IMR-90 (cell line): Measurements from ENCODE around the gene PARP1. TPM values are rescaled to one million over a fixed set of nuclear protein-coding genes. Genes with fewer than 3 reads are reported as not detected.

ENCODE experiments used
- ATAC-seq: fragments of 200-7000 bp; cut with Tn5 transposase; 2 replicates; pipeline ENCODE4 v1.9.1; 2020; ENCODE audit warnings: low read depth, mild to moderate bottlenecking, moderate library complexity
- BruUV-seq: library from RNA; stranded (reverse); fragments of 400-500 nt; replicated peaks from 2 replicates; lab custom pipeline; 2021; lab: Mats Ljungman, UMichigan
- CTCF ChIA-PET: fragments of 300-600 bp; formaldehyde crosslinking; extraction: SDS; loops from one replicate; lab custom pipeline; 2021; ENCODE audit warnings: antibody characterized with exemption; lab: Yijun Ruan, JAX
- POLR2A ChIA-PET: fragments of 300-600 bp; sonication (Branson Sonifier 250); formaldehyde crosslinking; loops from one replicate; lab custom pipeline; 2022; ENCODE audit warnings: antibody characterized with exemption; ENCODE audit not compliant: unreplicated experiment; lab: Charles Lee
- DNase-seq: peaks from one replicate; pipeline ENCODE4 v3.0.0; 2013
- H2AFZ ChIP-seq: replicated peaks from 2 replicates; pipeline ENCODE3; 2013; ENCODE audit warnings: low read length, mild to moderate bottlenecking; ENCODE audit not compliant: poor library complexity
- H2AK5ac ChIP-seq: 2 replicates; pipeline ENCODE4 v1.6.1; 2013; ENCODE audit warnings: low read depth, low read length, inconsistent platforms
- H2AK9ac ChIP-seq: replicated peaks from 2 replicates; pipeline ENCODE3; 2013; ENCODE audit warnings: mild to moderate bottlenecking, low read depth, low read length, moderate library complexity; ENCODE audit not compliant: poor library complexity
- H2BK120ac ChIP-seq: 2 replicates; pipeline ENCODE4 v1.6.1; 2013; ENCODE audit warnings: low read depth, low read length, inconsistent platforms
- H2BK15ac ChIP-seq: 3 replicates; pipeline ENCODE4 v1.6.1; 2013; ENCODE audit warnings: low read depth, low read length, inconsistent platforms
- H2BK20ac ChIP-seq: 2 replicates; pipeline ENCODE4 v1.6.1; 2013; ENCODE audit warnings: low read depth, mild to moderate bottlenecking, inconsistent platforms, low read length, moderate library complexity
- H2BK5ac ChIP-seq: 2 replicates; pipeline ENCODE4 v1.6.1; 2013; ENCODE audit warnings: mild to moderate bottlenecking, low read depth, low read length, inconsistent platforms; ENCODE audit not compliant: poor library complexity, severe bottlenecking
- H3K14ac ChIP-seq: replicated peaks from 2 replicates; pipeline ENCODE4 v1.6.1; 2013; ENCODE audit warnings: low read depth, low read length, inconsistent platforms
- H3K18ac ChIP-seq: 2 replicates; pipeline ENCODE4 v1.6.1; 2013; ENCODE audit warnings: low read depth, low read length, control low read depth
- H3K23ac ChIP-seq: 2 replicates; pipeline ENCODE4 v1.6.1; 2013; ENCODE audit warnings: low read depth, low read length, inconsistent platforms
- H3K27ac ChIP-seq: 2 replicates; pipeline ENCODE4 v1.5.1; 2013; ENCODE audit warnings: mild to moderate bottlenecking, control low read depth, low read length; ENCODE audit not compliant: insufficient read depth
- H3K27me3 ChIP-seq: 2 replicates; pipeline ENCODE4 v1.6.1; 2013; ENCODE audit warnings: low read length; ENCODE audit not compliant: control insufficient read depth, insufficient read depth
- H3K36me3 ChIP-seq: 2 replicates; pipeline ENCODE4 v1.6.1; 2013; ENCODE audit warnings: low read length, mixed read lengths; ENCODE audit not compliant: control insufficient read depth, insufficient read depth
- H3K4ac ChIP-seq: 2 replicates; pipeline ENCODE4 v1.6.1; 2013; ENCODE audit warnings: low read depth, low read length, inconsistent platforms
- H3K4me1 ChIP-seq: 2 replicates; pipeline ENCODE4 v1.6.1; 2013; ENCODE audit warnings: low read length, mixed read lengths; ENCODE audit not compliant: control insufficient read depth, insufficient read depth
- H3K4me2 ChIP-seq: 2 replicates; pipeline ENCODE4 v1.6.1; 2013; ENCODE audit warnings: low read depth, mild to moderate bottlenecking, control low read depth, low read length, moderate library complexity
- H3K4me3 ChIP-seq: 2 replicates; pipeline ENCODE4 v1.5.1; 2013; ENCODE audit warnings: low read depth, mild to moderate bottlenecking, control low read depth, low read length, moderate library complexity; ENCODE audit not compliant: insufficient read depth
- H3K56ac ChIP-seq: 2 replicates; pipeline ENCODE4 v1.6.1; 2013; ENCODE audit warnings: low read length, inconsistent platforms; ENCODE audit not compliant: insufficient read depth; ENCODE audit errors: extremely low read depth
- H3K79me1 ChIP-seq, 2 experiments: 2 replicates each; pipeline ENCODE4 v1.6.1; 2013; ENCODE audit warnings: low read length in 2 of 2, inconsistent platforms in 1 of 2, low read depth in 1 of 2
- H3K9ac ChIP-seq: 2 replicates; pipeline ENCODE4 v1.6.1; 2013; ENCODE audit warnings: low read depth, low read length, control low read depth
- H3K9me1 ChIP-seq: 2 replicates; pipeline ENCODE4 v1.6.1; 2013; ENCODE audit warnings: low read length, inconsistent platforms; ENCODE audit not compliant: insufficient read depth
- H3K9me3 ChIP-seq: 2 replicates; pipeline ENCODE4 v1.6.1; 2013; ENCODE audit warnings: low read length; ENCODE audit not compliant: control insufficient read depth, insufficient read depth
- H4K20me1 ChIP-seq: 2 replicates; pipeline ENCODE4 v1.6.1; 2013; ENCODE audit warnings: low read length, inconsistent platforms; ENCODE audit not compliant: insufficient read depth
- H4K5ac ChIP-seq: 2 replicates; pipeline ENCODE4 v1.6.1; 2013; ENCODE audit warnings: mild to moderate bottlenecking, low read depth, low read length, control low read depth
- H4K8ac ChIP-seq, 2 experiments: 2 replicates each; pipeline ENCODE4 v1.6.1; 2013; ENCODE audit warnings: low read depth in 2 of 2, low read length in 2 of 2, control low read depth in 1 of 2, inconsistent platforms in 1 of 2
- H4K91ac ChIP-seq: 2 replicates; pipeline ENCODE4 v1.6.1; 2013; ENCODE audit warnings: low read depth, low read length, inconsistent platforms; ENCODE audit not compliant: insufficient read depth
- CEBPB ChIP-seq: IDR thresholded peaks from 2 replicates; pipeline ENCODE4 v1.6.1; 2012; ENCODE audit warnings: low read depth, low read length, improper control_type of control experiment
- CTCF ChIP-seq: conservative IDR thresholded peaks from 2 replicates; pipeline ENCODE4 v1.5.1; 2012; ENCODE audit warnings: mild to moderate bottlenecking, low read depth, low read length, improper control_type of control experiment
- ELK1 ChIP-seq: fragments of 150-350 bp; IDR thresholded peaks from 2 replicates; pipeline ENCODE4 v1.6.1; 2016; ENCODE audit warnings: low read depth, mild to moderate bottlenecking, low read length, moderate library complexity, borderline replicate concordance
- MAZ ChIP-seq: IDR thresholded peaks from 2 replicates; pipeline ENCODE4 v1.6.1; 2012; ENCODE audit warnings: low read depth, mild to moderate bottlenecking, low read length, improper control_type of control experiment, moderate library complexity, borderline replicate concordance
- MXI1 ChIP-seq: IDR thresholded peaks from 2 replicates; pipeline ENCODE4 v1.6.1; 2012; ENCODE audit warnings: low read depth, mild to moderate bottlenecking, low read length, moderate library complexity, borderline replicate concordance
- RFX5 ChIP-seq: IDR thresholded peaks from 2 replicates; pipeline ENCODE4 v1.8.0; 2012; ENCODE audit warnings: low read depth, mild to moderate bottlenecking, low read length, moderate library complexity
- WGBS, 2 experiments: methylation state at CpG; one replicate each; pipeline versions ENCODE4 v1.1.5 to v1.1.7; 2013; ENCODE audit warnings: missing lambda C conversion rate in 2 of 2; ENCODE audit not compliant: insufficient read length in 1 of 2; ENCODE audit errors: extremely low coverage in 2 of 2; 5-methylcytosine and 5-hydroxymethylcytosine counted together
- dilution Hi-C: fragments of 300-500 bp; cut with HindIII; formaldehyde crosslinking; loops from one replicate; pipeline ENCODE4 v1.14.3; 2018; ENCODE audit warnings: low sequenced_read_pairs; ENCODE audit not compliant: unreplicated experiment
- in situ Hi-C: fragments of 300-500 bp; cut with MboI; formaldehyde crosslinking; loops from 3 replicates; pipeline ENCODE4 v1.14.3; 2019; ENCODE audit warnings: low sequenced_read_pairs, inconsistent platforms, mixed read lengths
- intact Hi-C: fragments of 100-400 bp; cut with micrococcal nuclease; formaldehyde crosslinking; loops from 2 replicates; pipeline ENCODE4 v1.10.0; 2022
- polyA plus RNA-seq, 3 experiments: library from polyadenylated mRNA; depleted of rRNA; stranded (reverse); fragments of >200 nt; gene quantifications; 2 replicates each; pipeline ENCODE4 v1.2.3, GENCODE V29; 2012; ENCODE audit warnings: low replicate concordance in 1 of 3
- total RNA-seq: library from RNA; depleted of rRNA; stranded (reverse); fragments of >200 nt; gene quantifications from 2 replicates; pipeline ENCODE4 v1.2.3, GENCODE V29; 2012

Gene PARP1
- total and polyA plus RNA-seq, 2 of the 4 experiments (the other 2 are of a cell fraction): 86.5 to 105 TPM

GRCh38 chr1:226353698-226354525, 54.0 kb downstream of the PARP1 start:
- Histone ChIP-seq H3K14ac (no peak overlapping the region), H3K9ac (no peak overlapping the region), H3K4me3 (no peak overlapping the region), H3K56ac (no peak overlapping the region), H2BK5ac (no peak overlapping the region), H3K9me3 (no peaks in the 10 kb centered on the region), H2BK20ac (no peak overlapping the region), H3K23ac (no peak overlapping the region), H3K4me1 (no peaks in the 10 kb centered on the region; the same call in 1 of the 2 replicates), H4K91ac (no peak overlapping the region), H3K27me3 (no peaks in the 10 kb centered on the region), H2AFZ (no peak overlapping the region), H3K18ac (no peak overlapping the region), H2AK9ac (no peak overlapping the region), H3K36me3 (no peaks in the 10 kb centered on the region; the same call in 1 of the 2 replicates), H2AK5ac (no peak overlapping the region), H3K27ac (no peak overlapping the region), H3K4me2 (no peak overlapping the region), H3K9me1 (peaks cover 6% of the 10 kb centered on the region), H2BK120ac (no peak overlapping the region), H4K8ac (no peak overlapping the region), H4K20me1 (no peaks in the 10 kb centered on the region), H3K4ac (no peak overlapping the region), H4K5ac (no peak overlapping the region), H3K79me1 (no peaks in the 10 kb centered on the region), H2BK15ac (no peak overlapping the region)
- dilution Hi-C loops: no loop called here
- POLR2A ChIA-PET: no interaction called here
- in situ Hi-C loops: no loop called here
- WGBS, 2 experiments: 83% methylated on average over 2 of the region's 15 CpGs; no CpG with 5 or more reads in 1 of the 2 experiments
- intact Hi-C loops: no loop called here
- CTCF ChIA-PET: no interaction called here
- BruUV-seq: no TSS peak
- TF ChIP-seq CTCF: no peak
- TF ChIP-seq CEBPB: no peak
- no peak for TF ChIP-seq RFX5
- no peak for TF ChIP-seq ELK1
- TF ChIP-seq MAZ: no peak
- TF ChIP-seq MXI1: no peak
- ATAC-seq: no peak
- DNase-seq: no peak
